ENCODE data around the gene RIOK3. TPM values are rescaled to one million over a fixed set of nuclear protein-coding genes. Genes with fewer than 3 reads are reported as not detected.
A peak's percentile ranks its signal among the peaks of the same experiment; 100 is the strongest.

Gene RIOK3
- total and polyA plus RNA-seq, 8 donors: 21.9 to 39.7 (median 36.5) TPM

GRCh38 chr18:23524213-23524707, 71.2 kb downstream of the RIOK3 start:
- H3K4me3 ChIP-seq: no peak overlapping the region
- intact Hi-C loops (cut with DNase I): no loop called here
- no peak for FAIRE-seq
- no peaks in the 10 kb centered on the region for H3K9me3 ChIP-seq
- no peak for DNase-seq
- no peak overlapping the region for H3K27ac ChIP-seq
- H3K4me1 ChIP-seq: no peaks in the 10 kb centered on the region
- H3K36me3 ChIP-seq: peaks cover 0 to 54% (median 16%) of the 10 kb centered on the region in 3 donors
- ATAC-seq: no peak
- H3K27me3 ChIP-seq: no peaks in the 10 kb centered on the region
- WGBS, 2 donors: 86 to 88% methylated on average over 14 of the region's 14 CpGs
- TF ChIP-seq CTCF (IDR thresholded peaks at IDR 0.05): no peak

GRCh38 chr18:23526501-23527063, 73.5 kb downstream of the RIOK3 start:
- Histone ChIP-seq H3K9me3 (no peaks in the 10 kb centered on the region), H3K27ac (no peak overlapping the region), H3K4me1 (no peaks in the 10 kb centered on the region), H3K4me3 (no peak overlapping the region), H3K36me3 (peaks cover 6 to 55% (median 7%) of the 10 kb centered on the region in 3 donors), H3K27me3 (no peaks in the 10 kb centered on the region)
- no peak for DNase-seq
- intact Hi-C loops (cut with DNase I): no loop called here
- no peak for ATAC-seq
- no peak for TF ChIP-seq CTCF (IDR thresholded peaks at IDR 0.05)
- 94 to 95% methylated on average over 5 of the region's 5 CpGs for WGBS, 2 donors
- no peak for FAIRE-seq

- WGBS, 2 donors: 86 to 90% methylated on average over 20 of the region's 20 CpGs
- Histone ChIP-seq H3K4me3 (no peak overlapping the region), H3K9me3 (no peaks in the 10 kb centered on the region), H3K27me3 (no peaks in the 10 kb centered on the region), H3K27ac (no peak overlapping the region), H3K4me1 (no peaks in the 10 kb centered on the region), H3K36me3 (peaks cover 10 to 59% (median 12%) of the 10 kb centered on the region in 3 donors)
- FAIRE-seq (no peak), DNase-seq (peak in 2 of 6 donors; percentile 5 to 34), ATAC-seq (peak in 3 of 4 donors; percentile 42 to 73 (median 67))
- intact Hi-C loops (cut with DNase I): no loop called here
- no peak for TF ChIP-seq CTCF (IDR thresholded peaks at IDR 0.05)
Measured at GRCh38 chr18:23528580-23529472, 75.7 kb downstream of the RIOK3 start.

GRCh38 chr18:23529604-23530003, 76.5 kb downstream of the RIOK3 start:
- peaks cover 10 to 67% (median 15%) of the 10 kb centered on the region in 3 donors for H3K36me3 ChIP-seq
- no peak overlapping the region for H3K27ac ChIP-seq
- H3K9me3 ChIP-seq: no peaks in the 10 kb centered on the region
- H3K4me3 ChIP-seq: no peak overlapping the region
- DNase-seq (no peak), ATAC-seq (no peak), FAIRE-seq (no peak)
- WGBS, 2 donors: 93 to 94% methylated on average over 3 of the region's 3 CpGs
- intact Hi-C loops (cut with DNase I): loop anchor here in 1 of 3 donors (10.0 kb wide), 1 partner anchor 65 kb away; no protein-coding TSS in a partner anchor
- no peaks in the 10 kb centered on the region for H3K4me1 ChIP-seq
- H3K27me3 ChIP-seq: no peaks in the 10 kb centered on the region
- TF ChIP-seq CTCF (IDR thresholded peaks at IDR 0.05): no peak

All from pancreas (tissue), 10 donors.